ENCODE data around the gene NLRP3.

DNA sequence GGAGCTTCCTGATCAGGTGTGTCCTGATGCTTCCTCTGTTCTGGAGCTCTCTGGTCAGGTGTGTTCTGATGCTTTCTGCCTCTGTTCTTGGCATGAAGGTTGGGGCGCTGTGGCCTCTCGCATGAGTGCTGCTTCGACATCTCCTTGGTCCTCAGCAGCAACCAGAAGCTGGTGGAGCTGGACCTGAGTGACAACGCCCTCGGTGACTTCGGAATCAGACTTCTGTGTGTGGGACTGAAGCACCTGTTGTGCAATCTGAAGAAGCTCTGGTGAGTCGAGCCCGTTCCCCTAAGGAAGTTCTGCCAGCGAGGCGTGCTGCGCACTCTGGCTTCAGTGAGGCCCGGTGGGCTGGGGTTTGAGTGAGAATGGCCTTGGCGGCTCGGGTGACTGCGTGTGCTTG, 18.0 kb downstream of the NLRP3 start:
- TF ChIP-seq EED (CRISPR knock-in tag; IDR thresholded peaks at IDR 0.05) (no peak), POLR2A (IDR thresholded peaks at IDR 0.05; ENCODE audit: insufficient read depth in 1 of 2, low read depth in 2 of 2, low read length in 2 of 2) (no peak), TEAD2 (CRISPR knock-in tag; IDR thresholded peaks at IDR 0.05) (no peak), EZH2 (conservative IDR thresholded peaks at IDR 0.05; ENCODE audit: low read depth, low read length) (no peak), TBP (CRISPR knock-in tag; IDR thresholded peaks at IDR 0.05) (no peak), ZNF333 (CRISPR knock-in tag; IDR thresholded peaks at IDR 0.05; ENCODE audit: borderline replicate concordance) (no peak), ZNF670 (CRISPR knock-in tag; IDR thresholded peaks at IDR 0.05; ENCODE audit: borderline replicate concordance) (no peak), FOSL1 (CRISPR knock-in tag; IDR thresholded peaks at IDR 0.05; ENCODE audit: borderline replicate concordance) (no peak), CEBPB (IDR thresholded peaks at IDR 0.05; ENCODE audit: borderline replicate concordance, low read depth, low read length) (no peak; the same call in 1 of the 2 replicates), MYNN (CRISPR knock-in tag; IDR thresholded peaks at IDR 0.05; ENCODE audit: low read depth) (no peak)
- TF ChIP-seq, protein P1, sequence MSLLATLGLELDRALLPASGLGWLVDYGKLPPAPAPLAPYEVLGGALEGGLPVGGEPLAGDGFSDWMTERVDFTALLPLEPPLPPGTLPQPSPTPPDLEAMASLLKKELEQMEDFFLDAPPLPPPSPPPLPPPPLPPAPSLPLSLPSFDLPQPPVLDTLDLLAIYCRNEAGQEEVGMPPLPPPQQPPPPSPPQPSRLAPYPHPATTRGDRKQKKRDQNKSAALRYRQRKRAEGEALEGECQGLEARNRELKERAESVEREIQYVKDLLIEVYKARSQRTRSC (CRISPR knock-in tag; IDR thresholded peaks at IDR 0.05; ENCODE audit: low read depth): no peak
- TF ChIP-seq, protein P2, sequence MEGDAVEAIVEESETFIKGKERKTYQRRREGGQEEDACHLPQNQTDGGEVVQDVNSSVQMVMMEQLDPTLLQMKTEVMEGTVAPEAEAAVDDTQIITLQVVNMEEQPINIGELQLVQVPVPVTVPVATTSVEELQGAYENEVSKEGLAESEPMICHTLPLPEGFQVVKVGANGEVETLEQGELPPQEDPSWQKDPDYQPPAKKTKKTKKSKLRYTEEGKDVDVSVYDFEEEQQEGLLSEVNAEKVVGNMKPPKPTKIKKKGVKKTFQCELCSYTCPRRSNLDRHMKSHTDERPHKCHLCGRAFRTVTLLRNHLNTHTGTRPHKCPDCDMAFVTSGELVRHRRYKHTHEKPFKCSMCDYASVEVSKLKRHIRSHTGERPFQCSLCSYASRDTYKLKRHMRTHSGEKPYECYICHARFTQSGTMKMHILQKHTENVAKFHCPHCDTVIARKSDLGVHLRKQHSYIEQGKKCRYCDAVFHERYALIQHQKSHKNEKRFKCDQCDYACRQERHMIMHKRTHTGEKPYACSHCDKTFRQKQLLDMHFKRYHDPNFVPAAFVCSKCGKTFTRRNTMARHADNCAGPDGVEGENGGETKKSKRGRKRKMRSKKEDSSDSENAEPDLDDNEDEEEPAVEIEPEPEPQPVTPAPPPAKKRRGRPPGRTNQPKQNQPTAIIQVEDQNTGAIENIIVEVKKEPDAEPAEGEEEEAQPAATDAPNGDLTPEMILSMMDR (CRISPR knock-in tag; IDR thresholded peaks at IDR 0.05): no peak
- TF ChIP-seq, protein P3, sequence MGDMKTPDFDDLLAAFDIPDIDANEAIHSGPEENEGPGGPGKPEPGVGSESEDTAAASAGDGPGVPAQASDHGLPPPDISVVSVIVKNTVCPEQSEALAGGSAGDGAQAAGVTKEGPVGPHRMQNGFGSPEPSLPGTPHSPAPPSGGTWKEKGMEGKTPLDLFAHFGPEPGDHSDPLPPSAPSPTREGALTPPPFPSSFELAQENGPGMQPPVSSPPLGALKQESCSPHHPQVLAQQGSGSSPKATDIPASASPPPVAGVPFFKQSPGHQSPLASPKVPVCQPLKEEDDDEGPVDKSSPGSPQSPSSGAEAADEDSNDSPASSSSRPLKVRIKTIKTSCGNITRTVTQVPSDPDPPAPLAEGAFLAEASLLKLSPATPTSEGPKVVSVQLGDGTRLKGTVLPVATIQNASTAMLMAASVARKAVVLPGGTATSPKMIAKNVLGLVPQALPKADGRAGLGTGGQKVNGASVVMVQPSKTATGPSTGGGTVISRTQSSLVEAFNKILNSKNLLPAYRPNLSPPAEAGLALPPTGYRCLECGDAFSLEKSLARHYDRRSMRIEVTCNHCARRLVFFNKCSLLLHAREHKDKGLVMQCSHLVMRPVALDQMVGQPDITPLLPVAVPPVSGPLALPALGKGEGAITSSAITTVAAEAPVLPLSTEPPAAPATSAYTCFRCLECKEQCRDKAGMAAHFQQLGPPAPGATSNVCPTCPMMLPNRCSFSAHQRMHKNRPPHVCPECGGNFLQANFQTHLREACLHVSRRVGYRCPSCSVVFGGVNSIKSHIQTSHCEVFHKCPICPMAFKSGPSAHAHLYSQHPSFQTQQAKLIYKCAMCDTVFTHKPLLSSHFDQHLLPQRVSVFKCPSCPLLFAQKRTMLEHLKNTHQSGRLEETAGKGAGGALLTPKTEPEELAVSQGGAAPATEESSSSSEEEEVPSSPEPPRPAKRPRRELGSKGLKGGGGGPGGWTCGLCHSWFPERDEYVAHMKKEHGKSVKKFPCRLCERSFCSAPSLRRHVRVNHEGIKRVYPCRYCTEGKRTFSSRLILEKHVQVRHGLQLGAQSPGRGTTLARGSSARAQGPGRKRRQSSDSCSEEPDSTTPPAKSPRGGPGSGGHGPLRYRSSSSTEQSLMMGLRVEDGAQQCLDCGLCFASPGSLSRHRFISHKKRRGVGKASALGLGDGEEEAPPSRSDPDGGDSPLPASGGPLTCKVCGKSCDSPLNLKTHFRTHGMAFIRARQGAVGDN (CRISPR knock-in tag; IDR thresholded peaks at IDR 0.05): no peak
- TF ChIP-seq, protein P4, sequence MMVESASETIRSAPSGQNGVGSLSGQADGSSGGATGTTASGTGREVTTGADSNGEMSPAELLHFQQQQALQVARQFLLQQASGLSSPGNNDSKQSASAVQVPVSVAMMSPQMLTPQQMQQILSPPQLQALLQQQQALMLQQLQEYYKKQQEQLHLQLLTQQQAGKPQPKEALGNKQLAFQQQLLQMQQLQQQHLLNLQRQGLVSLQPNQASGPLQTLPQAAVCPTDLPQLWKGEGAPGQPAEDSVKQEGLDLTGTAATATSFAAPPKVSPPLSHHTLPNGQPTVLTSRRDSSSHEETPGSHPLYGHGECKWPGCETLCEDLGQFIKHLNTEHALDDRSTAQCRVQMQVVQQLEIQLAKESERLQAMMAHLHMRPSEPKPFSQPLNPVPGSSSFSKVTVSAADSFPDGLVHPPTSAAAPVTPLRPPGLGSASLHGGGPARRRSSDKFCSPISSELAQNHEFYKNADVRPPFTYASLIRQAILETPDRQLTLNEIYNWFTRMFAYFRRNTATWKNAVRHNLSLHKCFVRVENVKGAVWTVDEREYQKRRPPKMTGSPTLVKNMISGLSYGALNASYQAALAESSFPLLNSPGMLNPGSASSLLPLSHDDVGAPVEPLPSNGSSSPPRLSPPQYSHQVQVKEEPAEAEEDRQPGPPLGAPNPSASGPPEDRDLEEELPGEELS (CRISPR knock-in tag; IDR thresholded peaks at IDR 0.05): no peak

Measured in HepG2 (cell line).